CD14-positive monocyte (primary cell): Measurements from ENCODE around the gene NPAS3. TPM values are rescaled to one million over a fixed set of nuclear protein-coding genes. Genes with fewer than 3 reads are reported as not detected.

Experiments used
- DNase-seq, 3 donors: peaks; one replicate each; pipeline ENCODE4 v3.0.0-alpha.2; 2011 to 2022
- H2AFZ ChIP-seq: 2 replicates; pipeline ENCODE4 v1.6.0; 2012; ENCODE audit warnings: mild to moderate bottlenecking, low read depth, low read length, inconsistent platforms; ENCODE audit not compliant: insufficient read depth, poor library complexity, severe bottlenecking
- H3K27ac ChIP-seq, 2 donors: 1 replicate in 1 of 2; 2 replicates in 1 of 2; pipeline ENCODE4 v1.5.1; 2012 to 2013; ENCODE audit warnings: low read length in 2 of 2, control low read depth in 1 of 2, inconsistent platforms in 1 of 2, low read depth in 1 of 2, mild to moderate bottlenecking in 1 of 2
- H3K27me3 ChIP-seq, 2 donors: one replicate each; pipeline versions ENCODE4 v1.6.0 to v1.6.1; 2011 to 2013; ENCODE audit warnings: low read length in 2 of 2; ENCODE audit not compliant: control insufficient read depth in 2 of 2, insufficient read depth in 2 of 2
- H3K36me3 ChIP-seq, 2 donors: replicated peaks in 1 of 2; 1 replicate in 1 of 2; 2 replicates in 1 of 2; pipeline versions ENCODE4 v1.5.1 to v1.6.1; 2012 to 2013; ENCODE audit warnings: low read length in 2 of 2, control low read depth in 1 of 2, inconsistent platforms in 1 of 2, mild to moderate bottlenecking in 1 of 2; ENCODE audit not compliant: insufficient read depth in 2 of 2, control insufficient read depth in 1 of 2
- H3K4me1 ChIP-seq, 2 donors: 1 replicate in 1 of 2; 2 replicates in 1 of 2; pipeline versions ENCODE4 v1.5.1 to v1.6.1; 2012 to 2013; ENCODE audit warnings: low read length in 2 of 2, control low read depth in 1 of 2, inconsistent platforms in 1 of 2, mild to moderate bottlenecking in 1 of 2, moderate library complexity in 1 of 2; ENCODE audit not compliant: insufficient read depth in 2 of 2, control insufficient read depth in 1 of 2
- H3K4me2 ChIP-seq: replicated peaks from 2 replicates; pipeline ENCODE3; 2012; ENCODE audit warnings: low read length, moderate library complexity, mild to moderate bottlenecking; ENCODE audit not compliant: poor library complexity, severe bottlenecking; ENCODE audit errors: extremely low read depth
- H3K4me3 ChIP-seq, 3 experiments: fragments of 200-600 bp in 1 of 3; sonication (generic) in 1 of 3; replicated peaks in 1 of 3; 1 replicate in 2 of 3; 2 replicates in 1 of 3; pipeline ENCODE4 v1.5.1; 2011 to 2013; ENCODE audit warnings: low read length in 3 of 3, mild to moderate bottlenecking in 3 of 3, control low read depth in 2 of 3, low read depth in 2 of 3, inconsistent platforms in 1 of 3, moderate library complexity in 1 of 3
- H3K79me2 ChIP-seq: 2 replicates; pipeline ENCODE4 v1.6.0; 2012; ENCODE audit warnings: mild to moderate bottlenecking, control low read depth, inconsistent platforms, low read length, moderate library complexity; ENCODE audit not compliant: insufficient read depth
- H3K9ac ChIP-seq: 2 replicates; pipeline ENCODE4 v1.6.0; 2017; ENCODE audit warnings: low read length, mild to moderate bottlenecking; ENCODE audit not compliant: insufficient read depth, poor library complexity, severe bottlenecking
- H3K9me3 ChIP-seq, 2 donors: replicated peaks in 1 of 2; 1 replicate in 1 of 2; 2 replicates in 1 of 2; pipeline versions ENCODE4 v1.5.1 to v1.6.1; 2012 to 2013; ENCODE audit warnings: low read length in 2 of 2, control low read depth in 1 of 2; ENCODE audit not compliant: control insufficient read depth in 1 of 2, insufficient read depth in 1 of 2
- H4K20me1 ChIP-seq: 2 replicates; pipeline ENCODE4 v1.6.0; 2012; ENCODE audit warnings: mild to moderate bottlenecking, low read length, control low read depth, moderate library complexity; ENCODE audit not compliant: insufficient read depth
- H3K27ac Mint-ChIP-seq, 7 donors: one replicate each; pipeline ENCODE4 v1.8.0; 2020; ENCODE audit warnings: mild to moderate bottlenecking in 7 of 7, mixed read lengths in 7 of 7, moderate library complexity in 6 of 7, inconsistent platforms in 2 of 7
- H3K27me3 Mint-ChIP-seq, 3 donors: one replicate each; pipeline ENCODE4 v1.8.0; 2021 to 2022; ENCODE audit warnings: low read depth in 3 of 3, mild to moderate bottlenecking in 3 of 3, mixed read lengths in 3 of 3, moderate library complexity in 3 of 3, inconsistent platforms in 1 of 3
- H3K36me3 Mint-ChIP-seq, 2 donors: one replicate each; pipeline ENCODE4 v1.8.0; 2020; ENCODE audit warnings: mixed read lengths in 2 of 2, inconsistent platforms in 1 of 2, mild to moderate bottlenecking in 1 of 2
- H3K4me1 Mint-ChIP-seq: one replicate; pipeline ENCODE4 v1.8.0; 2020; ENCODE audit warnings: mild to moderate bottlenecking, mixed read lengths
- H3K4me3 Mint-ChIP-seq, 2 donors: one replicate each; pipeline ENCODE4 v1.8.0; 2020; ENCODE audit warnings: mild to moderate bottlenecking in 2 of 2, mixed read lengths in 2 of 2, moderate library complexity in 1 of 2
- H3K9me3 Mint-ChIP-seq, 7 donors: one replicate each; pipeline ENCODE4 v1.8.0; 2020 to 2022; ENCODE audit warnings: mixed read lengths in 7 of 7, mild to moderate bottlenecking in 6 of 7, moderate library complexity in 6 of 7, inconsistent platforms in 2 of 7
- CTCF ChIP-seq: fragments of 200-600 bp; IDR thresholded peaks from one replicate; pipeline ENCODE4 v1.8.0; 2022; ENCODE audit warnings: antibody characterized with exemption, mild to moderate bottlenecking
- WGBS: methylation state at CpG from one replicate; pipeline ENCODE4 v1.1.5; 2013; ENCODE audit warnings: missing lambda C conversion rate; ENCODE audit not compliant: insufficient coverage; 5-methylcytosine and 5-hydroxymethylcytosine counted together
- intact Hi-C, 2 donors: fragments of 100-400 bp; cut with micrococcal nuclease; formaldehyde crosslinking; loops; one replicate each; pipeline versions ENCODE4 v1.15.0 to v1.15.1; 2023
- polyA plus RNA-seq, 3 donors: library from polyadenylated mRNA; depleted of rRNA in 1 of 3; unstranded in 2 of 3; stranded (reverse) in 1 of 3; fragments of 300-500 nt in 2 of 3; fragments of >200 nt in 1 of 3; fragmentation: Illumina TruSeq in 2 of 3; gene quantifications; 1 replicate in 2 of 3; 2 replicates in 1 of 3; pipeline ENCODE4 v1.2.3, GENCODE V29; 2012 to 2021

The NPAS3 gene
- polyA plus RNA-seq, 3 donors: not detected

GRCh38 chr14:33120341-33120740 is 181.7 kb downstream of the NPAS3 start:
- no peak overlapping the region for H3K9ac ChIP-seq
- H3K27me3 ChIP-seq: no peaks in the 10 kb centered on the region
- Mint-ChIP-seq H3K36me3 (no peaks in the 10 kb centered on the region), H3K4me3 (no peak overlapping the region), H3K27ac (no peak overlapping the region), H3K27me3 (no peaks in the 10 kb centered on the region), H3K9me3 (peaks cover 0 to 6% (median 2%) of the 10 kb centered on the region in 7 donors), H3K4me1 (no peaks in the 10 kb centered on the region)
- no peaks in the 10 kb centered on the region for H3K4me1 ChIP-seq
- 100% methylated on average over 1 of the region's 3 CpGs for WGBS
- no peak for DNase-seq
- no peak overlapping the region for H3K27ac ChIP-seq
- H2AFZ ChIP-seq: no peak overlapping the region
- intact Hi-C loops: no loop called here
- H3K4me3 ChIP-seq: no peak overlapping the region
- no peaks in the 10 kb centered on the region for H3K36me3 ChIP-seq
- H3K4me2 ChIP-seq: no peak overlapping the region
- H3K79me2 ChIP-seq: no peaks in the 10 kb centered on the region
- H3K9me3 ChIP-seq: no peaks in the 10 kb centered on the region
- no peak for TF ChIP-seq CTCF
- no peaks in the 10 kb centered on the region for H4K20me1 ChIP-seq

- no peak overlapping the region for H3K4me2 ChIP-seq
- DNase-seq: no peak
- no peaks in the 10 kb centered on the region for H3K36me3 ChIP-seq
- no peak overlapping the region for H2AFZ ChIP-seq
- TF ChIP-seq CTCF: no peak
- no peak overlapping the region for H3K4me3 Mint-ChIP-seq
- no peaks in the 10 kb centered on the region for H4K20me1 ChIP-seq
- no peaks in the 10 kb centered on the region for H3K9me3 ChIP-seq
- no peak overlapping the region for H3K27ac Mint-ChIP-seq
- H3K9me3 Mint-ChIP-seq: peaks cover 0 to 6% (median 2%) of the 10 kb centered on the region in 7 donors
- 89% methylated on average over 2 of the region's 4 CpGs for WGBS
- intact Hi-C loops: no loop called here
- H3K79me2 ChIP-seq: no peaks in the 10 kb centered on the region
- H3K4me3 ChIP-seq: no peak overlapping the region
- no peaks in the 10 kb centered on the region for H3K4me1 ChIP-seq
- no peaks in the 10 kb centered on the region for H3K4me1 Mint-ChIP-seq
- no peaks in the 10 kb centered on the region for H3K27me3 Mint-ChIP-seq
- H3K9ac ChIP-seq: no peak overlapping the region
- H3K36me3 Mint-ChIP-seq: no peaks in the 10 kb centered on the region
- no peaks in the 10 kb centered on the region for H3K27me3 ChIP-seq
- no peak overlapping the region for H3K27ac ChIP-seq
Observed at GRCh38 chr14:33120966-33121365, 182.3 kb downstream of the NPAS3 start.
